Mesenchymal stem cell (in vitro differentiated cells and primary cell): ENCODE results near the gene ZBTB9.

Experiments used
- DNase-seq: peaks from one replicate; pipeline ENCODE4 v3.0.0-alpha.2; 2013
- H2AFZ ChIP-seq: one replicate; pipeline ENCODE4 v1.6.1; 2013; ENCODE audit warnings: low read depth, mild to moderate bottlenecking, control low read depth, inconsistent platforms, low read length, moderate library complexity
- H2AK5ac ChIP-seq: 2 replicates; pipeline ENCODE4 v1.6.1; 2013; ENCODE audit warnings: low read length, moderate library complexity, mild to moderate bottlenecking, inconsistent platforms; ENCODE audit not compliant: severe bottlenecking
- H2BK120ac ChIP-seq: one replicate; pipeline ENCODE4 v1.6.1; 2013; ENCODE audit warnings: low read depth, mild to moderate bottlenecking, inconsistent platforms, low read length, moderate library complexity
- H2BK12ac ChIP-seq, 2 experiments: one replicate each; pipeline ENCODE4 v1.6.1; 2013; ENCODE audit warnings: inconsistent platforms in 2 of 2, low read length in 2 of 2, mild to moderate bottlenecking in 2 of 2, moderate library complexity in 2 of 2, control low read depth in 1 of 2
- H2BK15ac ChIP-seq: one replicate; pipeline ENCODE4 v1.6.1; 2013; ENCODE audit warnings: mild to moderate bottlenecking, low read depth, inconsistent platforms; ENCODE audit not compliant: poor library complexity, severe bottlenecking
- H2BK5ac ChIP-seq: 2 replicates; pipeline ENCODE4 v1.6.1; 2013; ENCODE audit warnings: low read depth, mild to moderate bottlenecking, low read length, control low read depth, inconsistent platforms; ENCODE audit not compliant: poor library complexity, severe bottlenecking
- H3K14ac ChIP-seq, 2 experiments: one replicate each; pipeline ENCODE4 v1.6.1; 2013; ENCODE audit warnings: inconsistent platforms in 2 of 2, low read length in 2 of 2, control low read depth in 1 of 2, mild to moderate bottlenecking in 1 of 2, moderate library complexity in 1 of 2
- H3K18ac ChIP-seq, 2 experiments: one replicate each; pipeline ENCODE4 v1.6.1; 2013; ENCODE audit warnings: inconsistent platforms in 2 of 2, low read length in 2 of 2, control low read depth in 1 of 2, low read depth in 1 of 2, mild to moderate bottlenecking in 1 of 2
- H3K23ac ChIP-seq, 2 experiments: one replicate each; pipeline ENCODE4 v1.6.1; 2013; ENCODE audit warnings: inconsistent platforms in 2 of 2, low read length in 2 of 2, mild to moderate bottlenecking in 2 of 2, moderate library complexity in 2 of 2, control low read depth in 1 of 2
- H3K27ac ChIP-seq: 2 replicates; pipeline ENCODE4 v1.5.1; 2013; ENCODE audit warnings: mild to moderate bottlenecking, moderate library complexity, low read length, control low read depth, inconsistent platforms; ENCODE audit not compliant: poor library complexity, severe bottlenecking
- H3K27me3 ChIP-seq, 2 experiments: 2 replicates each; pipeline versions ENCODE4 v1.6.1 to v1.7.0; 2013; ENCODE audit warnings: low read length in 2 of 2, mild to moderate bottlenecking in 2 of 2, moderate library complexity in 2 of 2, control low read depth in 1 of 2, inconsistent platforms in 1 of 2; ENCODE audit not compliant: control insufficient read depth in 1 of 2, insufficient read depth in 1 of 2
- H3K36me3 ChIP-seq, 2 experiments: 2 replicates each; pipeline versions ENCODE4 v1.6.1 to v1.7.0; 2013; ENCODE audit warnings: low read length in 2 of 2, control low read depth in 1 of 2, inconsistent platforms in 1 of 2, low read depth in 1 of 2, mild to moderate bottlenecking in 1 of 2; ENCODE audit not compliant: insufficient read depth in 2 of 2, control insufficient read depth in 1 of 2
- H3K4ac ChIP-seq, 2 experiments: one replicate each; pipeline ENCODE4 v1.6.1; 2013; ENCODE audit warnings: inconsistent platforms in 2 of 2, low read length in 2 of 2, mild to moderate bottlenecking in 2 of 2, moderate library complexity in 2 of 2, control low read depth in 1 of 2, low read depth in 1 of 2
- H3K4me1 ChIP-seq: 2 replicates; pipeline ENCODE4 v1.6.1; 2013; ENCODE audit warnings: low read depth, low read length, control low read depth; ENCODE audit not compliant: control insufficient read depth, insufficient read depth
- H3K4me2 ChIP-seq: 2 replicates; pipeline ENCODE4 v1.6.1; 2013; ENCODE audit warnings: low read length, mild to moderate bottlenecking, inconsistent platforms; ENCODE audit not compliant: poor library complexity, severe bottlenecking
- H3K4me3 ChIP-seq, 2 experiments: 2 replicates each; pipeline versions ENCODE4 v1.5.1 to v1.7.0; 2013; ENCODE audit warnings: low read length in 2 of 2, mild to moderate bottlenecking in 2 of 2, control low read depth in 1 of 2, low read depth in 1 of 2; ENCODE audit not compliant: insufficient read depth in 1 of 2
- H3K79me1 ChIP-seq: replicated peaks from 2 replicates; pipeline ENCODE4 v1.6.1; 2013; ENCODE audit warnings: mild to moderate bottlenecking, control low read depth, low read length, inconsistent platforms; ENCODE audit not compliant: poor library complexity, severe bottlenecking
- H3K9ac ChIP-seq: 2 replicates; pipeline ENCODE4 v1.7.0; 2013; ENCODE audit warnings: mild to moderate bottlenecking, low read length, moderate library complexity
- H3K9me3 ChIP-seq: 2 replicates; pipeline ENCODE4 v1.7.0; 2013; ENCODE audit warnings: mild to moderate bottlenecking, low read length; ENCODE audit not compliant: control insufficient read depth
- H4K8ac ChIP-seq: one replicate; pipeline ENCODE4 v1.6.1; 2013; ENCODE audit warnings: inconsistent platforms, mild to moderate bottlenecking, low read length, moderate library complexity
- H4K91ac ChIP-seq: one replicate; pipeline ENCODE4 v1.6.1; 2013; ENCODE audit warnings: mild to moderate bottlenecking, low read length, inconsistent platforms
- WGBS: methylation state at CpG from one replicate; pipeline ENCODE4 v1.1.7; 2013; ENCODE audit warnings: mixed read lengths; 5-methylcytosine and 5-hydroxymethylcytosine counted together

The ZBTB9 gene

DNA sequence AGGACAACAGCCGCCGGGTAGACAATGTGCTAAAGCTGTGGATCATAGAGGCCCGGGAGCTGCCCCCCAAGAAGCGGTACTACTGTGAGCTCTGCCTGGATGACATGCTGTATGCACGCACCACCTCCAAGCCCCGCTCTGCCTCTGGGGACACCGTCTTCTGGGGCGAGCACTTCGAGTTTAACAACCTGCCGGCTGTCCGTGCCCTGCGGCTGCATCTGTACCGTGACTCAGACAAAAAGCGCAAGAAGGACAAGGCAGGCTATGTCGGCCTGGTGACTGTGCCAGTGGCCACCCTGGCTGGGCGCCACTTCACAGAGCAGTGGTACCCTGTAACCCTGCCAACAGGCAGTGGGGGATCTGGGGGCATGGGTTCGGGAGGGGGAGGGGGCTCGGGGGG is 16.7 kb upstream of the ZBTB9 start:
- WGBS = 97% methylated on average over 18 of the region's 18 CpGs

DNA sequence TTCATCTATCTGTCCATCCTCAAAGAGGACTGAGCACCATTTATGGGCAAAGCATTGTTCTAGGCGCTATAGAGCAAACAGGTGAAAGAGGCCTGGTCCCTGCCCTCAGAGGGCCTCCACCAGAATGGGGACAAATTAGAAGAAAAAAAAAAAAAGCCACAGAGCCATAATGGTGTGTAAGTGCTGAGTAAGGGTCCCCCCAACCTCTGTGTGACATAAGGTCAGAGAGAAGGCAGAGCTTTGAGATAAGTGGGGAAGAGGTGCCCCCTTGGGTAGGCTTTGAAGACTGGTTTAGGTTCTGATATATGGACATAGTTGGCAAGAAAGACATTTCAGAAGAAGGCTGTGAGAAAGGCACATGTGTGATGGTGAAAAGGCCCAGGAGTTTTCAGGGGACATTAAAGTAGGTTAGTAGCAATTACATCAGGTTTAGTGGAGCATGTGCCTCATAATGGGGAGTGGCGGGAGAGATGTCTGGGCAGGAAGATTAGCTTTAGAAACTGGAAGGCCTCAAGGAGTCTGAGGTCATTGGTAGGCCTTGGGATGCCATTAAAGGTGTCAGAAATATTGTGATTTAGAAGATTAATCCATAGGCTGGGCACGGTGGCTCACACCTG is 15.3 kb upstream of the ZBTB9 start:
- H3K27me3 ChIP-seq = no peaks in the 10 kb centered on the region
- no peak overlapping the region for H3K14ac ChIP-seq
- H2BK120ac ChIP-seq = no peak overlapping the region
- H3K23ac ChIP-seq = no peak overlapping the region
- H4K91ac ChIP-seq = no peak overlapping the region
- H3K79me1 ChIP-seq = peaks cover 26% of the 10 kb centered on the region
- peaks cover 80 to 90% of the 10 kb centered on the region in 2 experiments for H3K36me3 ChIP-seq
- no peak overlapping the region for H4K8ac ChIP-seq
- H3K18ac ChIP-seq = no peak overlapping the region
- DNase-seq = no peak
- H2AFZ ChIP-seq = no peak overlapping the region
- H3K4me2 ChIP-seq = no peak overlapping the region
- WGBS = 97% methylated on average over 3 of the region's 3 CpGs
- no peak overlapping the region for H3K9ac ChIP-seq
- H2BK12ac ChIP-seq = no peak overlapping the region
- no peak overlapping the region for H2BK15ac ChIP-seq
- H3K4me1 ChIP-seq = no peaks in the 10 kb centered on the region
- H3K9me3 ChIP-seq = no peaks in the 10 kb centered on the region
- H2AK5ac ChIP-seq = no peak overlapping the region
- no peak overlapping the region for H3K27ac ChIP-seq
- H3K4me3 ChIP-seq = no peak overlapping the region
- H3K4ac ChIP-seq = no peak overlapping the region
- H2BK5ac ChIP-seq = no peak overlapping the region

More for the DNA sequence above, 16.7 kb upstream of the ZBTB9 start:
- no peak overlapping the region for H2BK120ac ChIP-seq
- no peak overlapping the region for H4K8ac ChIP-seq
- no peaks in the 10 kb centered on the region for H3K27me3 ChIP-seq
- H3K9me3 ChIP-seq = no peaks in the 10 kb centered on the region
- no peak overlapping the region for H3K14ac ChIP-seq
- peaks cover 74 to 86% of the 10 kb centered on the region in 2 experiments for H3K36me3 ChIP-seq
- no peak overlapping the region for H3K4ac ChIP-seq
- H2BK5ac ChIP-seq = no peak overlapping the region
- H2BK15ac ChIP-seq = no peak overlapping the region
- H2AFZ ChIP-seq = no peak overlapping the region
- H3K23ac ChIP-seq = no peak overlapping the region
- no peak overlapping the region for H2AK5ac ChIP-seq
- peak overlapping the region; percentile 21 for H4K91ac ChIP-seq
- no peak overlapping the region for H3K9ac ChIP-seq
- no peak overlapping the region for H3K4me3 ChIP-seq
- no peak overlapping the region for H3K4me2 ChIP-seq
- H2BK12ac ChIP-seq = no peak overlapping the region
- H3K4me1 ChIP-seq = peaks cover 11% of the 10 kb centered on the region
- H3K18ac ChIP-seq = no peak overlapping the region
- no peak for DNase-seq
- no peak overlapping the region for H3K27ac ChIP-seq
- peaks cover 29% of the 10 kb centered on the region for H3K79me1 ChIP-seq

DNA sequence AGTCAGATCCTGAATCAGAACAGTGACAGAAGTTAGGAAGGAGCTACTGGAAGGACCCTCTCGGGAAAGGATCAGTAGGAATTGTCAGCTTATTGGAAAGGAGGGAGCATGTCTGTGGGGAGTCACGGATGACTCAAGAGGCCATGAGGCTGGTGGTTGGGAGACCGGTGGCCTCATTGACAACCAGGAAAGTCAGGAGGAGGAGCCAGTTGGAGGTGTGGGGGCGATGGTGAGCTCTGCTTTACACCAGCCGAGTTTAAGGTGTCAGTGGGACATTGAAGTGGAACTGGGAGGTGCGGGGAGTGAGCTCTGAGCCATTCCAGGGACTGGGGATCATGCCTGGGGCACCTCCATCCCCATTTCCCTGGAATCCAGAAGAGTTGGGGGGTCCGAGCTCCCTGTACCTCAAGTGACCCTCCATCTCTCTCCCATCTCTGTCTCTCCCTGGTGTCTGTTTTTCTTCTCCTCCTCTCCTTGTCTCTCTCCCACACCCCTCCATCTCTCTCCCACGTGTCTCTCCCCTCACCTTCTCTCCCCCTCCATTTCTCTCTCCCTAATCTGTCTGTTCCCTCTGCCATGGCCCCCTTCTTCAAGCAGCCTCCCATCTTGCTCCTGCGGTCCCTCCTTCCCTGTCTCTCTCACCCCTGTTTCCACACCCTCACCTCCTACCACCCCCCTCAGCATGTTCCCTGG is 14.3 kb upstream of the ZBTB9 start:
- no peak overlapping the region for H2BK12ac ChIP-seq
- H2BK5ac ChIP-seq = no peak overlapping the region
- no peak for DNase-seq
- no peak overlapping the region for H3K18ac ChIP-seq
- no peak overlapping the region for H2AFZ ChIP-seq
- no peak overlapping the region for H2BK15ac ChIP-seq
- no peak overlapping the region for H4K91ac ChIP-seq
- H3K4ac ChIP-seq = no peak overlapping the region
- no peak overlapping the region for H3K4me2 ChIP-seq
- no peaks in the 10 kb centered on the region for H3K9me3 ChIP-seq
- no peaks in the 10 kb centered on the region for H3K27me3 ChIP-seq
- no peaks in the 10 kb centered on the region for H3K4me1 ChIP-seq
- H2AK5ac ChIP-seq = no peak overlapping the region
- no peak overlapping the region for H4K8ac ChIP-seq
- no peak overlapping the region for H3K9ac ChIP-seq
- H3K14ac ChIP-seq = no peak overlapping the region
- WGBS = 86% methylated on average over 9 of the region's 9 CpGs
- no peak overlapping the region for H3K23ac ChIP-seq
- no peak overlapping the region for H3K4me3 ChIP-seq
- H3K27ac ChIP-seq = no peak overlapping the region
- peaks cover 24% of the 10 kb centered on the region for H3K79me1 ChIP-seq
- no peak overlapping the region for H2BK120ac ChIP-seq
- H3K36me3 ChIP-seq = peaks cover 86 to 93% of the 10 kb centered on the region in 2 experiments

DNA sequence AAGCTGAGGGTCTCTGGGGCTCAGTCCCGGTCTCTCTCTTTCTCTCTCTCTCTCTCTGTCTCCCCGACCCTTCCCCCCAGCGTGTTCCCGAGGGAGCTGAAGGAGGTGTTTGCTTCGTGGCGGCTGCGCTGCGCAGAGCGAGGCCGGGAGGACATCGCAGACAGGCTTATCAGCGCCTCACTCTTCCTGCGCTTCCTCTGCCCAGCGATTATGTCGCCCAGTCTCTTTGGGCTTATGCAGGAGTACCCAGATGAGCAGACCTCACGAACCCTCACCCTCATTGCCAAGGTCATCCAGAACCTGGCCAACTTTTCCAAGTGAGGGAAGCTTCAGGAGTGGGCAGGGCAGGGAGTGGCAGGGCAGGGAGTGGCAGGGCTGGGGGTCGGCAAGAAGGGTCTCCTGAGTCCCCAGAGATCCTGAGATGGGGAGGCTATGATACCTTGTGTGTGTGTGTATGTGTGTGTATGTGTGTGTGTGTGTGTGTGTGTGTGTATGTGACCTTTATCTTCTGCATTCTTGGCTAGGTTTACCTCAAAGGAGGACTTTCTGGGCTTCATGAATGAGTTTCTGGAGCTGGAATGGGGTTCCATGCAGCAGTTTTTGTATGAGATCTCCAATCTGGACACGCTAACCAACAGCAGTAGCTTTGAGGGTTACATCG is 13.6 kb upstream of the ZBTB9 start:
- H3K18ac ChIP-seq = no peak overlapping the region
- H4K91ac ChIP-seq = peak overlapping the region; percentile 28
- no peak overlapping the region for H2AFZ ChIP-seq
- no peak overlapping the region for H2BK15ac ChIP-seq
- no peak overlapping the region for H3K14ac ChIP-seq
- H3K23ac ChIP-seq = no peak overlapping the region
- no peak overlapping the region for H3K9ac ChIP-seq
- H4K8ac ChIP-seq = no peak overlapping the region
- H3K4me2 ChIP-seq = no peak overlapping the region
- H3K4me1 ChIP-seq = no peaks in the 10 kb centered on the region
- H3K79me1 ChIP-seq = peaks cover 19% of the 10 kb centered on the region
- H3K9me3 ChIP-seq = no peaks in the 10 kb centered on the region
- H3K4me3 ChIP-seq = no peak overlapping the region
- no peak overlapping the region for H3K27ac ChIP-seq
- no peak overlapping the region for H2BK12ac ChIP-seq
- H2BK5ac ChIP-seq = no peak overlapping the region
- no peak overlapping the region for H3K4ac ChIP-seq
- peaks cover 79 to 89% of the 10 kb centered on the region in 2 experiments for H3K36me3 ChIP-seq
- no peak overlapping the region for H2BK120ac ChIP-seq
- no peak overlapping the region for H2AK5ac ChIP-seq
- no peaks in the 10 kb centered on the region for H3K27me3 ChIP-seq
- DNase-seq = no peak
- 94% methylated on average over 18 of the region's 19 CpGs for WGBS
